H1 (cell line): ENCODE data around the gene PPP4R1. TPM values are rescaled to one million over a fixed set of nuclear protein-coding genes. Genes with fewer than 3 reads are reported as not detected.

Experiments
- CTCF ChIA-PET: fragments of 300-600 bp; sonication (Branson Sonifier 250); formaldehyde crosslinking; loops from one replicate; lab custom pipeline; 2021; ENCODE audit not compliant: partially characterized antibody; lab: Charles Lee
- POLR2A ChIA-PET: fragments of 300-600 bp; sonication (Branson Sonifier 250); formaldehyde crosslinking; loops from one replicate; lab custom pipeline; 2021; ENCODE audit warnings: inconsistent platforms; ENCODE audit not compliant: partially characterized antibody; lab: Charles Lee
- DNase-seq, 2 experiments: peaks; one replicate each; pipeline versions ENCODE4 v3.0.0 to v3.0.0-alpha.2; 2010 to 2022; ENCODE audit warnings: low spot score in 2 of 2, low read depth in 1 of 2, mixed read lengths in 1 of 2
- FAIRE-seq: peaks from 2 replicates; lab custom pipeline; 2011; peaks lifted over from hg19 to GRCh38; lab: Jason Lieb, UNC
- H2AFZ ChIP-seq: 2 replicates; pipeline ENCODE4 v1.8.1; 2012; ENCODE audit warnings: low read length, inconsistent platforms
- H2AK5ac ChIP-seq: 2 replicates; pipeline ENCODE4 v1.6.1; 2013; ENCODE audit warnings: low read depth, low read length
- H2BK120ac ChIP-seq: replicated peaks from 2 replicates; pipeline ENCODE3; 2013; ENCODE audit warnings: low read depth, low read length, inconsistent platforms
- H2BK12ac ChIP-seq: 2 replicates; pipeline ENCODE4 v1.6.1; 2013; ENCODE audit warnings: low read depth, low read length
- H2BK15ac ChIP-seq: 2 replicates; pipeline ENCODE4 v1.6.1; 2013; ENCODE audit warnings: low read length
- H2BK20ac ChIP-seq: 2 replicates; pipeline ENCODE4 v1.6.1; 2013; ENCODE audit warnings: low read length
- H2BK5ac ChIP-seq: 2 replicates; pipeline ENCODE4 v1.6.1; 2013; ENCODE audit warnings: low read depth, low read length
- H3K14ac ChIP-seq: 2 replicates; pipeline ENCODE4 v1.6.1; 2013; ENCODE audit warnings: inconsistent platforms; ENCODE audit not compliant: insufficient read length
- H3K18ac ChIP-seq: 2 replicates; pipeline ENCODE4 v1.6.1; 2013; ENCODE audit warnings: low read length; ENCODE audit errors: extremely low read depth
- H3K23ac ChIP-seq: 2 replicates; pipeline ENCODE4 v1.6.1; 2013; ENCODE audit warnings: inconsistent platforms; ENCODE audit not compliant: insufficient read length
- H3K23me2 ChIP-seq: 2 replicates; pipeline ENCODE4 v1.6.1; 2013; ENCODE audit warnings: low read depth, low read length
- H3K27ac ChIP-seq: 2 replicates; pipeline ENCODE4 v1.6.1; 2011; ENCODE audit warnings: low read depth, low read length, inconsistent platforms
- H3K27me3 ChIP-seq, 4 experiments: replicated peaks in 1 of 4; 1 replicate in 1 of 4; 2 replicates in 3 of 4; pipeline versions ENCODE4 v1.6.1 to v1.8.1; 2011 to 2013; ENCODE audit warnings: low read length in 3 of 4, mild to moderate bottlenecking in 3 of 4, inconsistent platforms in 2 of 4, mixed read lengths in 2 of 4, moderate library complexity in 1 of 4; ENCODE audit not compliant: control insufficient read depth in 3 of 4, insufficient read depth in 3 of 4; ENCODE audit errors: extremely low read depth in 1 of 4
- H3K36me3 ChIP-seq, 4 experiments: 2 replicates each; pipeline versions ENCODE4 v1.6.1 to v1.8.1; 2011 to 2013; ENCODE audit warnings: mild to moderate bottlenecking in 4 of 4, low read length in 3 of 4, moderate library complexity in 2 of 4, control low read depth in 1 of 4, inconsistent platforms in 1 of 4; ENCODE audit not compliant: insufficient read depth in 4 of 4, control insufficient read depth in 2 of 4
- H3K4ac ChIP-seq: replicated peaks from 2 replicates; pipeline ENCODE3; 2013; ENCODE audit warnings: low read length, low read depth, mixed read lengths, inconsistent platforms; ENCODE audit not compliant: insufficient read length
- H3K4me1 ChIP-seq, 4 experiments: replicated peaks in 1 of 4; 1 replicate in 1 of 4; 2 replicates in 3 of 4; pipeline versions ENCODE4 v1.6.1 to v1.8.1; 2011 to 2013; ENCODE audit warnings: low read length in 3 of 4, inconsistent platforms in 2 of 4, mixed read lengths in 1 of 4; ENCODE audit not compliant: insufficient read depth in 4 of 4, control insufficient read depth in 3 of 4
- H3K4me2 ChIP-seq, 2 experiments: 2 replicates each; pipeline versions ENCODE4 v1.6.1 to v1.8.1; 2011 to 2013; ENCODE audit warnings: low read depth in 2 of 2, low read length in 2 of 2, control low read depth in 1 of 2, inconsistent platforms in 1 of 2, mild to moderate bottlenecking in 1 of 2; ENCODE audit not compliant: insufficient read depth in 1 of 2
- H3K4me3 ChIP-seq, 4 experiments: fragments of 200-600, 300-600 bp in 1 of 4; sonication (generic), shearing (Covaris generic), sonication (Bioruptor Twin) in 1 of 4; 2 replicates each; pipeline versions ENCODE4 v1.5.1 to v1.8.1; 2011 to 2016; ENCODE audit warnings: low read length in 4 of 4, low read depth in 3 of 4, control low read depth in 2 of 4, inconsistent platforms in 2 of 4, mild to moderate bottlenecking in 2 of 4, mixed read lengths in 1 of 4, moderate library complexity in 1 of 4; ENCODE audit not compliant: insufficient read depth in 2 of 4; ENCODE audit errors: extremely low read depth in 1 of 4
- H3K56ac ChIP-seq: replicated peaks from 2 replicates; pipeline ENCODE3; 2013; ENCODE audit warnings: low read depth, mild to moderate bottlenecking, mixed read lengths, low read length, inconsistent platforms; ENCODE audit not compliant: insufficient read length
- H3K79me1 ChIP-seq: 2 replicates; pipeline ENCODE4 v1.6.1; 2013; ENCODE audit warnings: low read depth, low read length, control low read depth
- H3K79me2 ChIP-seq, 2 experiments: 2 replicates each; pipeline versions ENCODE4 v1.6.1 to v1.8.1; 2012 to 2013; ENCODE audit warnings: low read length in 2 of 2, mild to moderate bottlenecking in 2 of 2, inconsistent platforms in 1 of 2; ENCODE audit not compliant: insufficient read depth in 2 of 2, control insufficient read depth in 1 of 2
- H3K9ac ChIP-seq, 4 experiments: replicated peaks in 1 of 4; 1 replicate in 1 of 4; 2 replicates in 3 of 4; pipeline versions ENCODE4 v1.6.1 to v1.8.1; 2011 to 2013; ENCODE audit warnings: low read depth in 3 of 4, low read length in 3 of 4, control low read depth in 2 of 4, mild to moderate bottlenecking in 2 of 4, moderate library complexity in 2 of 4, inconsistent platforms in 1 of 4; ENCODE audit errors: extremely low read depth in 1 of 4
- H3K9me3 ChIP-seq, 2 experiments: 2 replicates each; pipeline versions ENCODE4 v1.6.1 to v1.8.1; 2012 to 2013; ENCODE audit warnings: mild to moderate bottlenecking in 2 of 2, moderate library complexity in 2 of 2, control low read depth in 1 of 2, inconsistent platforms in 1 of 2, low read depth in 1 of 2, low read length in 1 of 2, mixed read lengths in 1 of 2; ENCODE audit not compliant: insufficient read depth in 2 of 2
- H4K20me1 ChIP-seq, 2 experiments: replicated peaks in 1 of 2; 2 replicates each; pipeline versions ENCODE3 to v1.8.1; 2011 to 2013; ENCODE audit warnings: inconsistent platforms in 2 of 2, low read length in 2 of 2, mild to moderate bottlenecking in 1 of 2; ENCODE audit not compliant: insufficient read depth in 2 of 2, control insufficient read depth in 1 of 2
- H4K5ac ChIP-seq: 2 replicates; pipeline ENCODE4 v1.6.1; 2013; ENCODE audit warnings: low read length, low read depth, mixed read lengths, inconsistent platforms; ENCODE audit not compliant: insufficient read length
- H4K8ac ChIP-seq: 2 replicates; pipeline ENCODE4 v1.8.0; 2013; ENCODE audit warnings: mild to moderate bottlenecking, moderate library complexity, low read length, inconsistent platforms; ENCODE audit not compliant: insufficient read depth; ENCODE audit errors: extremely low read depth
- H4K91ac ChIP-seq: replicated peaks from 2 replicates; pipeline ENCODE3; 2013; ENCODE audit warnings: low read length, mixed read lengths, inconsistent platforms; ENCODE audit not compliant: insufficient read length
- CBX5 ChIP-seq: fragments of 300-800, 300-1000 bp; sonication (generic); IDR thresholded peaks from 2 replicates; pipeline ENCODE4 v1.7.1; 2016; ENCODE audit warnings: antibody characterized with exemption, low read length, low read depth
- CBX8 ChIP-seq: fragments of 300-800, 300-1000 bp; sonication (generic); IDR thresholded peaks from 2 replicates; pipeline ENCODE4 v1.7.1; 2016; ENCODE audit warnings: low read depth, low read length, borderline replicate concordance
- EGR1 ChIP-seq: IDR thresholded peaks from 2 replicates; pipeline ENCODE4 v1.6.1; 2011; ENCODE audit warnings: low read depth, low read length, borderline replicate concordance
- HDAC2 ChIP-seq, 2 experiments: fragments of 300-600 bp in 1 of 2; sonication (generic) in 1 of 2; IDR thresholded peaks; 2 replicates each; pipeline ENCODE4 v1.6.1; 2011 to 2012; ENCODE audit warnings: low read depth in 2 of 2, low read length in 2 of 2, mild to moderate bottlenecking in 2 of 2, moderate library complexity in 2 of 2, borderline replicate concordance in 1 of 2, inconsistent platforms in 1 of 2
- HDAC6 ChIP-seq: IDR thresholded peaks from one replicate; pipeline ENCODE4 v1.7.1; 2012; ENCODE audit warnings: low read depth, mild to moderate bottlenecking, inconsistent platforms, low read length, moderate library complexity
- JUND ChIP-seq: IDR thresholded peaks from 2 replicates; pipeline ENCODE4 v1.6.1; 2011; ENCODE audit warnings: mild to moderate bottlenecking, improper control_type of control experiment, low read length
- KDM4A ChIP-seq: IDR thresholded peaks from one replicate; pipeline ENCODE4 v1.7.1; 2012; ENCODE audit warnings: low read depth, mild to moderate bottlenecking, moderate library complexity, low read length, inconsistent platforms; ENCODE audit not compliant: severe bottlenecking
- KDM5A ChIP-seq: fragments of 200-600 bp; IDR thresholded peaks from 2 replicates; pipeline ENCODE4 v1.7.1; 2012; ENCODE audit warnings: mild to moderate bottlenecking, low read length, inconsistent platforms, mixed read lengths
- NRF1 ChIP-seq: IDR thresholded peaks from 2 replicates; pipeline ENCODE4 v1.6.1; 2011; ENCODE audit warnings: mild to moderate bottlenecking, low read depth, low read length, improper control_type of control experiment
- RFX5 ChIP-seq: IDR thresholded peaks from 2 replicates; pipeline ENCODE4 v1.6.1; 2011; ENCODE audit warnings: low read depth, low read length, improper control_type of control experiment, borderline replicate concordance
- RNF2 ChIP-seq: fragments of 200-900, 300-1000 bp; sonication (generic); IDR thresholded peaks from 2 replicates; pipeline ENCODE4 v1.7.1; 2016; ENCODE audit warnings: borderline replicate concordance, low read depth, mild to moderate bottlenecking, antibody characterized with exemption, low read length; ENCODE audit not compliant: poor library complexity, severe bottlenecking; ENCODE audit errors: missing control alignments
- SIRT6 ChIP-seq: IDR thresholded peaks from one replicate; pipeline ENCODE4 v1.7.1; 2012; ENCODE audit warnings: low read length, inconsistent platforms
- TBP ChIP-seq: IDR thresholded peaks from 2 replicates; pipeline ENCODE4 v1.6.1; 2011; ENCODE audit warnings: low read depth, low read length, improper control_type of control experiment
- YY1 ChIP-seq: IDR thresholded peaks from 2 replicates; pipeline ENCODE4 v1.6.1; 2011; ENCODE audit warnings: low read depth, mild to moderate bottlenecking, low read length
- ZNF274 ChIP-seq: IDR thresholded peaks from 2 replicates; pipeline ENCODE4 v1.7.0; 2012; ENCODE audit warnings: low read length, borderline replicate concordance; ENCODE audit errors: extremely low read depth
- WGBS, 2 experiments: shearing (Covaris generic) in 1 of 2; methylation state at CpG; one replicate each; pipeline versions ENCODE4 v1.1.6 to v1.1.7; 2013 to 2015; ENCODE audit warnings: low lambda C conversion rate in 2 of 2, mixed read lengths in 2 of 2, inconsistent platforms in 1 of 2, low coverage in 1 of 2, missing lambda C conversion rate in 1 of 2; ENCODE audit not compliant: insufficient replicate concordance in 2 of 2, insufficient coverage in 1 of 2, insufficient read length in 1 of 2; ENCODE audit errors: extremely low coverage in 1 of 2, missing lambda C conversion rate in 1 of 2; 5-methylcytosine and 5-hydroxymethylcytosine counted together
- polyA plus RNA-seq, 7 experiments: library from polyadenylated mRNA; depleted of rRNA in 3 of 7; stranded (reverse) in 5 of 7; unstranded in 2 of 7; fragments of >200 nt in 5 of 7; fragments of 200-250 nt in 2 of 7; gene quantifications; 1 replicate in 5 of 7; 2 replicates in 1 of 7; 4 replicates in 1 of 7; pipeline versions ENCODE4 v1.2.1 to v1.2.3, GENCODE V29; 2011 to 2013; ENCODE audit warnings: missing spikeins in 2 of 7, mixed read lengths in 2 of 7
- total RNA-seq: library from RNA; stranded (reverse); fragmentation: NEBNext Ultra II Directional; extraction: Animal tissue kit (Norgen Biotek cat#: 25700); gene quantifications from 2 replicates; pipeline ENCODE4 v1.2.1, GENCODE V29; 2021

Gene PPP4R1
- total and polyA plus RNA-seq, 2 of the 8 experiments (the other 6 are each of a cell fraction or from before 2014, with no cell fraction given), result 67.4 to 96.1 TPM

- no peak overlapping the region for H2BK20ac ChIP-seq
- H3K9ac ChIP-seq, result no peak overlapping the region
- no peaks in the 10 kb centered on the region for H3K79me2 ChIP-seq
- no peak overlapping the region for H3K27ac ChIP-seq
- H4K91ac ChIP-seq, result no peak overlapping the region
- no peaks in the 10 kb centered on the region for H3K79me1 ChIP-seq
- H3K9me3 ChIP-seq, result no peaks in the 10 kb centered on the region
- no peak overlapping the region for H3K18ac ChIP-seq
- H2BK12ac ChIP-seq, result no peak overlapping the region
- H3K27me3 ChIP-seq, result no peaks in the 10 kb centered on the region
- no peak overlapping the region for H4K5ac ChIP-seq
- CTCF ChIA-PET, result interaction anchor here (0.6 kb wide), 1 partner anchor 91 kb away, joined by 3 read pairs; no protein-coding TSS in a partner anchor
- POLR2A ChIA-PET, result no interaction called here
- WGBS, 2 experiments, result 89% methylated on average over 7 of the region's 7 CpGs; no CpG with 5 or more reads in 1 of the 2 experiments
- H3K56ac ChIP-seq, result no peak overlapping the region
- H3K14ac ChIP-seq, result no peak overlapping the region
- no peak overlapping the region for H3K23ac ChIP-seq
- H2AK5ac ChIP-seq, result no peak overlapping the region
- no peak overlapping the region for H3K4ac ChIP-seq
- no peak overlapping the region for H2BK15ac ChIP-seq
- no peak overlapping the region for H2AFZ ChIP-seq
- no peak overlapping the region for H3K4me3 ChIP-seq
- no peaks in the 10 kb centered on the region for H3K23me2 ChIP-seq
- H3K36me3 ChIP-seq, result peaks cover 0 to 29% (median 8%) of the 10 kb centered on the region in 4 experiments; a peak in 3 of 8 replicates
- no peak overlapping the region for H2BK5ac ChIP-seq
- FAIRE-seq (no peak), DNase-seq (no peak)
- H4K8ac ChIP-seq, result no peak overlapping the region
- H3K4me1 ChIP-seq, result no peaks in the 10 kb centered on the region
- H3K4me2 ChIP-seq, result no peak overlapping the region
- H2BK120ac ChIP-seq, result no peak overlapping the region
- no peaks in the 10 kb centered on the region for H4K20me1 ChIP-seq
- TF ChIP-seq KDM5A (no peak), NRF1 (no peak), YY1 (no peak), RFX5 (no peak), HDAC2 (IDR thresholded peaks at IDR 0.05; ENCODE audit: borderline replicate concordance in 1 of 2, low read depth in 2 of 2, low read length in 2 of 2) (no peak), HDAC6 (no peak), ZNF274 (no peak), SIRT6 (no peak), TBP (no peak), EGR1 (no peak), CBX5 (no peak), RNF2 (no peak), JUND (no peak), CBX8 (no peak), KDM4A (no peak)
Measured at GRCh38 chr18:9581667-9582066, 32.7 kb downstream of the PPP4R1 start.
